ENCODE data around the gene LY86. TPM values are rescaled to one million over a fixed set of nuclear protein-coding genes. Genes with fewer than 3 reads are reported as not detected.

LY86 gene
- total RNA-seq, 1 donor from 2014 or later: not detected

- no peak for DNase-seq (ENCODE audit: low read depth)
- Histone ChIP-seq H3K4me3 (ENCODE audit: low read depth, low read length) (no peak overlapping the region), H3K36me3 (ENCODE audit: control insufficient read depth, insufficient read depth, low read length) (no peaks in the 10 kb centered on the region), H3K27me3 (ENCODE audit: control insufficient read depth, insufficient read depth, low read length) (no peaks in the 10 kb centered on the region)
- TF ChIP-seq CTCF (IDR thresholded peaks at IDR 0.05; ENCODE audit: insufficient read depth, low read length, poor library complexity, severe bottlenecking): no peak
Measured at GRCh38 chr6:6689400-6690143, 101.1 kb downstream of the LY86 start.

- Histone ChIP-seq H3K36me3 (ENCODE audit: control insufficient read depth, insufficient read depth, low read length) (no peaks in the 10 kb centered on the region), H3K4me3 (ENCODE audit: low read depth, low read length) (no peak overlapping the region), H3K27me3 (ENCODE audit: control insufficient read depth, insufficient read depth, low read length) (no peaks in the 10 kb centered on the region)
- no peak for DNase-seq (ENCODE audit: low read depth)
- TF ChIP-seq CTCF (IDR thresholded peaks at IDR 0.05; ENCODE audit: insufficient read depth, low read length, poor library complexity, severe bottlenecking): no peak
Measured at GRCh38 chr6:6690144-6690483, 101.6 kb downstream of the LY86 start.

- H3K36me3 ChIP-seq (ENCODE audit: control insufficient read depth, insufficient read depth, low read length): no peaks in the 10 kb centered on the region
- H3K27me3 ChIP-seq (ENCODE audit: control insufficient read depth, insufficient read depth, low read length): no peaks in the 10 kb centered on the region
- no peak for TF ChIP-seq CTCF (IDR thresholded peaks at IDR 0.05; ENCODE audit: insufficient read depth, low read length, poor library complexity, severe bottlenecking)
- no peak overlapping the region for H3K4me3 ChIP-seq (ENCODE audit: low read depth, low read length)
- DNase-seq (ENCODE audit: low read depth): no peak
Measured at GRCh38 chr6:6694368-6694780, 105.9 kb downstream of the LY86 start.

GRCh38 chr6:6694825-6695624, 106.5 kb downstream of the LY86 start:
- Histone ChIP-seq H3K36me3 (ENCODE audit: control insufficient read depth, insufficient read depth, low read length) (no peaks in the 10 kb centered on the region), H3K4me3 (ENCODE audit: low read depth, low read length) (no peak overlapping the region), H3K27me3 (ENCODE audit: control insufficient read depth, insufficient read depth, low read length) (no peaks in the 10 kb centered on the region)
- DNase-seq (ENCODE audit: low read depth): no peak
- TF ChIP-seq CTCF (IDR thresholded peaks at IDR 0.05; ENCODE audit: insufficient read depth, low read length, poor library complexity, severe bottlenecking): no peak

GRCh38 chr6:6695625-6696276, 107.2 kb downstream of the LY86 start:
- no peak for DNase-seq (ENCODE audit: low read depth)
- no peak overlapping the region for H3K4me3 ChIP-seq (ENCODE audit: low read depth, low read length)
- H3K27me3 ChIP-seq (ENCODE audit: control insufficient read depth, insufficient read depth, low read length): no peaks in the 10 kb centered on the region
- no peak for TF ChIP-seq CTCF (IDR thresholded peaks at IDR 0.05; ENCODE audit: insufficient read depth, low read length, poor library complexity, severe bottlenecking)
- H3K36me3 ChIP-seq (ENCODE audit: control insufficient read depth, insufficient read depth, low read length): no peaks in the 10 kb centered on the region

All from kidney epithelial cell (primary cell).